HFFc6 (cell line): ENCODE data around the gene ASIC2. TPM values are rescaled to one million over a fixed set of nuclear protein-coding genes. Genes with fewer than 3 reads are reported as not detected.
A peak's percentile ranks its signal among the peaks of the same experiment; 100 is the strongest.

ENCODE experiments used
- DNase-seq: peaks from one replicate; pipeline ENCODE4 v3.0.0-alpha.2; 2018
- H3K27ac Mint-ChIP-seq: 2 replicates; pipeline ENCODE4 v1.8.0; 2020; ENCODE audit warnings: mild to moderate bottlenecking, mixed read lengths
- H3K27me3 Mint-ChIP-seq: 2 replicates; pipeline ENCODE4 v1.8.0; 2021; ENCODE audit warnings: mild to moderate bottlenecking, moderate library complexity, mixed read lengths; ENCODE audit not compliant: insufficient read depth
- H3K36me3 Mint-ChIP-seq: 2 replicates; pipeline ENCODE4 v1.8.0; 2021; ENCODE audit warnings: low read depth, mixed read lengths
- H3K4me1 Mint-ChIP-seq: 2 replicates; pipeline ENCODE4 v1.8.0; 2020; ENCODE audit warnings: low read depth, mixed read lengths
- H3K4me3 Mint-ChIP-seq: 2 replicates; pipeline ENCODE4 v1.8.0; 2020; ENCODE audit warnings: mild to moderate bottlenecking, moderate library complexity, mixed read lengths
- H3K9me3 Mint-ChIP-seq: 2 replicates; pipeline ENCODE4 v1.8.0; 2020; ENCODE audit warnings: mild to moderate bottlenecking, mixed read lengths
- total RNA-seq, 6 experiments: library from RNA; stranded (reverse); fragmentation: NEBNext Ultra II Directional; extraction: Animal tissue kit (Norgen Biotek cat#: 25700); gene quantifications; 2 replicates in 1 of 6; 3 replicates in 5 of 6; pipeline ENCODE4 v1.2.3, GENCODE V29; 2021
- TF ChIP-seq, protein P1 (sequence below): fragments of 200-600 bp; sonication (generic); IDR thresholded peaks from 2 replicates; pipeline ENCODE4 v1.5.0; 2021; ENCODE audit warnings: antibody characterized with exemption, mild to moderate bottlenecking

The ASIC2 gene
- total RNA-seq, 6 experiments from 2014 or later: not detected

DNA sequence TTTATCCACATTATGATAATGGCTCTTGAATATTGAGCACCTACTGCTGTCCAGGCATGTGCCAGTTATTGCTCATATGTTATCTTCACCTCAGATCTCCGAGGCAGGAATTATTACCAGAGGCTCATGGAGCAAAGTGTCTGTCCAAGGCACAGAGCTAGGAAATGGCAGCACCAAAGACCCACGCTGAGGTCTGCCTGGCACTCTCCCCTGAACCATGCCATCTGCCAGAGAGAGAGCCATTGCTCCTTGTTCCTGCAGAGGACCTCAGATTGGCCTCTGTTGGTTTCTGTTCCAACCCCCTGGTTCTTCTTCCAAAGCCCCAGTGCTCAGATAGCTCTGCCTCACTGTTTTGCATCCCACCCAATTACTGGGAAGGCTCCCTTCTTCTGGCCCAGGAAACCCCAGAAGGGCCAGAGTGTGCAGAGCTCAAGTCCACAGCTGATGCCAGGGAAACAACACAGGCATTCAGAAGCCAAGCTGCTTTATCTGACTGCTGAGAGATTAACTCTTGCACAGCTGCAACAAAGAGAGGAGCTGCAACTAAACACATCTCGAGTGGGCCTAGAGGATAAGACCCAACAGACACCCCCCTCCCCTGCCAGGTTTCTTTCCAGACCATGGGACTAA is 5.9 kb downstream of the ASIC2 start:
- TF ChIP-seq, protein P1, sequence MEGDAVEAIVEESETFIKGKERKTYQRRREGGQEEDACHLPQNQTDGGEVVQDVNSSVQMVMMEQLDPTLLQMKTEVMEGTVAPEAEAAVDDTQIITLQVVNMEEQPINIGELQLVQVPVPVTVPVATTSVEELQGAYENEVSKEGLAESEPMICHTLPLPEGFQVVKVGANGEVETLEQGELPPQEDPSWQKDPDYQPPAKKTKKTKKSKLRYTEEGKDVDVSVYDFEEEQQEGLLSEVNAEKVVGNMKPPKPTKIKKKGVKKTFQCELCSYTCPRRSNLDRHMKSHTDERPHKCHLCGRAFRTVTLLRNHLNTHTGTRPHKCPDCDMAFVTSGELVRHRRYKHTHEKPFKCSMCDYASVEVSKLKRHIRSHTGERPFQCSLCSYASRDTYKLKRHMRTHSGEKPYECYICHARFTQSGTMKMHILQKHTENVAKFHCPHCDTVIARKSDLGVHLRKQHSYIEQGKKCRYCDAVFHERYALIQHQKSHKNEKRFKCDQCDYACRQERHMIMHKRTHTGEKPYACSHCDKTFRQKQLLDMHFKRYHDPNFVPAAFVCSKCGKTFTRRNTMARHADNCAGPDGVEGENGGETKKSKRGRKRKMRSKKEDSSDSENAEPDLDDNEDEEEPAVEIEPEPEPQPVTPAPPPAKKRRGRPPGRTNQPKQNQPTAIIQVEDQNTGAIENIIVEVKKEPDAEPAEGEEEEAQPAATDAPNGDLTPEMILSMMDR: no peak
- DNase-seq: no peak
- H3K27me3 Mint-ChIP-seq: peaks cover 23% of the 10 kb centered on the region
- H3K4me1 Mint-ChIP-seq: peaks cover 10% of the 10 kb centered on the region; the same call in 1 of the 2 replicates
- H3K9me3 Mint-ChIP-seq: peaks cover 28% of the 10 kb centered on the region
- no peak overlapping the region for H3K27ac Mint-ChIP-seq
- H3K4me3 Mint-ChIP-seq: no peak overlapping the region
- no peaks in the 10 kb centered on the region; the same call in 1 of the 2 replicates for H3K36me3 Mint-ChIP-seq

- H3K27ac Mint-ChIP-seq: no peak overlapping the region
- peaks cover 14% of the 10 kb centered on the region for H3K27me3 Mint-ChIP-seq
- TF ChIP-seq, protein P1: no peak
- H3K36me3 Mint-ChIP-seq: no peaks in the 10 kb centered on the region; the same call in 1 of the 2 replicates
- no peak overlapping the region for H3K4me3 Mint-ChIP-seq
- DNase-seq: no peak
- H3K9me3 Mint-ChIP-seq: peaks cover 20% of the 10 kb centered on the region
- peaks cover 10% of the 10 kb centered on the region; the same call in 1 of the 2 replicates for H3K4me1 Mint-ChIP-seq
Measured at GRCh38 chr17:33285413-33285812, 7.7 kb downstream of the ASIC2 start.

GRCh38 chr17:33284022-33284421 is 9.1 kb downstream of the ASIC2 start:
- no peak overlapping the region for H3K4me3 Mint-ChIP-seq
- peaks cover 10% of the 10 kb centered on the region; the same call in 1 of the 2 replicates for H3K4me1 Mint-ChIP-seq
- TF ChIP-seq, protein P1: no peak
- no peaks in the 10 kb centered on the region; the same call in 1 of the 2 replicates for H3K36me3 Mint-ChIP-seq
- peaks cover 20% of the 10 kb centered on the region for H3K9me3 Mint-ChIP-seq
- peaks cover 8% of the 10 kb centered on the region for H3K27me3 Mint-ChIP-seq
- no peak overlapping the region for H3K27ac Mint-ChIP-seq
- peak; percentile 62 for DNase-seq

GRCh38 chr17:33280162-33280943 is 12.7 kb downstream of the ASIC2 start:
- TF ChIP-seq, protein P1: no peak
- no peak overlapping the region for H3K27ac Mint-ChIP-seq
- peaks cover 10% of the 10 kb centered on the region; the same call in 1 of the 2 replicates for H3K4me1 Mint-ChIP-seq
- H3K4me3 Mint-ChIP-seq: no peak overlapping the region
- peaks cover 3% of the 10 kb centered on the region for H3K9me3 Mint-ChIP-seq
- H3K36me3 Mint-ChIP-seq: no peaks in the 10 kb centered on the region; the same call in 1 of the 2 replicates
- no peaks in the 10 kb centered on the region; the same call in 1 of the 2 replicates for H3K27me3 Mint-ChIP-seq
- DNase-seq: no peak

GRCh38 chr17:33277436-33278100 is 15.5 kb downstream of the ASIC2 start:
- Mint-ChIP-seq H3K36me3 (no peaks in the 10 kb centered on the region), H3K9me3 (peaks cover 4% of the 10 kb centered on the region), H3K27ac (no peak overlapping the region), H3K4me1 (no peaks in the 10 kb centered on the region; the same call in 1 of the 2 replicates), H3K27me3 (no peaks in the 10 kb centered on the region; the same call in 1 of the 2 replicates), H3K4me3 (no peak overlapping the region)
- TF ChIP-seq, protein P1: no peak
- no peak for DNase-seq
